H9 (cell line): Measurements from ENCODE around the gene XIAP. TPM values are rescaled to one million over a fixed set of nuclear protein-coding genes. Genes with fewer than 3 reads are reported as not detected.

ENCODE experiments used
- DNase-seq: peaks from one replicate; pipeline ENCODE4 v3.0.0-alpha.2; 2017
- H2AFZ ChIP-seq: one replicate; pipeline ENCODE4 v1.6.1; 2013; ENCODE audit warnings: mild to moderate bottlenecking, low read length, control low read depth, moderate library complexity
- H2AK5ac ChIP-seq: 2 replicates; pipeline ENCODE4 v1.6.1; 2013; ENCODE audit warnings: low read length, control low read depth, mixed read lengths; ENCODE audit not compliant: insufficient read length
- H2BK120ac ChIP-seq: one replicate; pipeline ENCODE4 v1.6.1; 2013; ENCODE audit warnings: low read depth, mild to moderate bottlenecking, low read length, control low read depth, inconsistent platforms; ENCODE audit not compliant: poor library complexity, severe bottlenecking
- H2BK12ac ChIP-seq: 2 replicates; pipeline ENCODE4 v1.6.1; 2013; ENCODE audit warnings: low read length, control low read depth, mixed read lengths, low read depth; ENCODE audit not compliant: insufficient read length
- H2BK15ac ChIP-seq: 2 replicates; pipeline ENCODE4 v1.6.1; 2013; ENCODE audit warnings: low read depth, low read length, control low read depth
- H2BK20ac ChIP-seq: one replicate; pipeline ENCODE4 v1.6.1; 2013; ENCODE audit warnings: low read depth, mild to moderate bottlenecking, low read length, control low read depth, inconsistent platforms; ENCODE audit not compliant: poor library complexity, severe bottlenecking
- H2BK5ac ChIP-seq: 2 replicates; pipeline ENCODE4 v1.6.1; 2013; ENCODE audit warnings: low read length, control low read depth, mixed read lengths; ENCODE audit not compliant: insufficient read length
- H3K14ac ChIP-seq: 2 replicates; pipeline ENCODE4 v1.6.1; 2013; ENCODE audit warnings: low read length, control low read depth; ENCODE audit not compliant: insufficient read depth
- H3K18ac ChIP-seq: 2 replicates; pipeline ENCODE4 v1.6.1; 2013; ENCODE audit warnings: low read depth, mild to moderate bottlenecking, mixed read lengths, low read length, control low read depth; ENCODE audit not compliant: insufficient read length
- H3K23ac ChIP-seq: 2 replicates; pipeline ENCODE4 v1.6.1; 2013; ENCODE audit warnings: low read length, control low read depth, mixed read lengths, low read depth; ENCODE audit not compliant: insufficient read length
- H3K23me2 ChIP-seq: 2 replicates; pipeline ENCODE4 v1.6.1; 2013; ENCODE audit warnings: low read depth, mild to moderate bottlenecking, mixed read lengths, low read length, control low read depth; ENCODE audit not compliant: insufficient read length, poor library complexity, severe bottlenecking
- H3K27ac ChIP-seq: 2 replicates; pipeline ENCODE4 v1.5.1; 2013; ENCODE audit warnings: low read length, control low read depth, mixed read lengths, low read depth; ENCODE audit not compliant: insufficient read length
- H3K27me3 ChIP-seq: 2 replicates; pipeline ENCODE4 v1.6.1; 2013; ENCODE audit warnings: low read length, control low read depth, inconsistent platforms; ENCODE audit not compliant: insufficient read depth
- H3K4ac ChIP-seq: 2 replicates; pipeline ENCODE4 v1.6.1; 2013; ENCODE audit warnings: low read depth, mild to moderate bottlenecking, control low read depth, inconsistent platforms, low read length, moderate library complexity
- H3K4me1 ChIP-seq: 2 replicates; pipeline ENCODE4 v1.6.1; 2013; ENCODE audit warnings: low read length, control low read depth, inconsistent platforms; ENCODE audit not compliant: insufficient read depth
- H3K4me2 ChIP-seq: 2 replicates; pipeline ENCODE4 v1.6.1; 2013; ENCODE audit warnings: low read length, control low read depth, mixed read lengths; ENCODE audit not compliant: insufficient read length, insufficient read depth
- H3K56ac ChIP-seq: 2 replicates; pipeline ENCODE4 v1.6.1; 2013; ENCODE audit warnings: low read depth, mild to moderate bottlenecking, mixed read lengths, low read length, control low read depth; ENCODE audit not compliant: insufficient read length
- H3K79me1 ChIP-seq: 2 replicates; pipeline ENCODE4 v1.6.1; 2013; ENCODE audit warnings: low read depth, mild to moderate bottlenecking, moderate library complexity, low read length, control low read depth, inconsistent platforms; ENCODE audit not compliant: insufficient read depth, poor library complexity, severe bottlenecking
- H3K79me2 ChIP-seq: 2 replicates; pipeline ENCODE4 v1.6.1; 2013; ENCODE audit warnings: low read length, control low read depth, inconsistent platforms; ENCODE audit not compliant: insufficient read depth
- H3K9ac ChIP-seq: 2 replicates; pipeline ENCODE4 v1.6.1; 2013; ENCODE audit warnings: low read length, control low read depth, mixed read lengths; ENCODE audit not compliant: insufficient read length; ENCODE audit errors: extremely low read depth
- H3K9me3 ChIP-seq: one replicate; pipeline ENCODE4 v1.6.1; 2013; ENCODE audit warnings: low read depth, low read length, inconsistent platforms; ENCODE audit not compliant: control insufficient read depth
- H3T11ph ChIP-seq: one replicate; pipeline ENCODE4 v1.6.1; 2013; ENCODE audit warnings: mild to moderate bottlenecking, low read length, control low read depth, inconsistent platforms
- H4K20me1 ChIP-seq: one replicate; pipeline ENCODE4 v1.6.1; 2013; ENCODE audit not compliant: control insufficient read depth, insufficient read length, insufficient read depth
- H4K5ac ChIP-seq: 2 replicates; pipeline ENCODE4 v1.6.1; 2013; ENCODE audit warnings: low read depth, mild to moderate bottlenecking, mixed read lengths, low read length, control low read depth; ENCODE audit not compliant: insufficient read length
- H4K8ac ChIP-seq: replicated peaks from 2 replicates; pipeline ENCODE4 v1.6.1; 2013; ENCODE audit warnings: low read length, control low read depth, mixed read lengths, low read depth; ENCODE audit not compliant: insufficient read length
- H4K91ac ChIP-seq: 2 replicates; pipeline ENCODE4 v1.6.1; 2013; ENCODE audit warnings: low read depth, mild to moderate bottlenecking, moderate library complexity, mixed read lengths, low read length, control low read depth; ENCODE audit not compliant: insufficient read length
- H3K27ac Mint-ChIP-seq, 3 experiments: 2 replicates in 2 of 3; 3 replicates in 1 of 3; pipeline ENCODE4 v1.8.0; 2020 to 2021; ENCODE audit warnings: mixed read lengths in 3 of 3, mild to moderate bottlenecking in 1 of 3, moderate library complexity in 1 of 3
- H3K27me3 Mint-ChIP-seq: 2 replicates; pipeline ENCODE4 v1.8.0; 2021; ENCODE audit warnings: low read depth, mild to moderate bottlenecking, moderate library complexity, mixed read lengths
- H3K36me3 Mint-ChIP-seq, 3 experiments: 2 replicates in 2 of 3; 3 replicates in 1 of 3; pipeline ENCODE4 v1.8.0; 2020 to 2021; ENCODE audit warnings: low read depth in 3 of 3, mixed read lengths in 3 of 3; ENCODE audit not compliant: insufficient read depth in 1 of 3
- H3K4me1 Mint-ChIP-seq, 2 experiments: 2 replicates each; pipeline ENCODE4 v1.8.0; 2020; ENCODE audit warnings: mixed read lengths in 2 of 2
- H3K4me3 Mint-ChIP-seq, 2 experiments: 2 replicates in 1 of 2; 3 replicates in 1 of 2; pipeline ENCODE4 v1.8.0; 2020 to 2021; ENCODE audit warnings: mild to moderate bottlenecking in 2 of 2, mixed read lengths in 2 of 2, moderate library complexity in 1 of 2
- H3K9me3 Mint-ChIP-seq, 2 experiments: 2 replicates in 1 of 2; 3 replicates in 1 of 2; pipeline ENCODE4 v1.8.0; 2020; ENCODE audit warnings: mild to moderate bottlenecking in 2 of 2, mixed read lengths in 2 of 2, moderate library complexity in 1 of 2
- CTCF ChIP-seq: fragments of 200-600 bp; sonication (generic); conservative IDR thresholded peaks from 3 replicates; pipeline ENCODE4 v1.8.0; 2021; ENCODE audit warnings: antibody characterized with exemption, mild to moderate bottlenecking
- WGBS: extraction: QIAGEN DNeasy Blood & Tissue Kit; methylation state at CpG from one replicate; pipeline ENCODE4 v1.1.7; 2013; ENCODE audit warnings: missing lambda C conversion rate, low lambda C conversion rate, mixed read lengths; ENCODE audit not compliant: insufficient read length; ENCODE audit errors: extremely low coverage; 5-methylcytosine and 5-hydroxymethylcytosine counted together
- long read RNA-seq: library from polyadenylated mRNA; unstranded; transcript quantifications from one replicate; pipeline ENCODE4 v2.0.0, GENCODE V29; 2020
- total RNA-seq: library from RNA; stranded (reverse); gene quantifications from 2 replicates; pipeline ENCODE4 v1.2.1, GENCODE V29; 2021

The XIAP gene
- total RNA-seq = 35.2 and 40.5 TPM in 2 replicates
- long read RNA-seq, full-length matches to known transcripts = 9 of 14 reads
- long read RNA-seq, partial matches to known transcripts = 3 of 14 reads
- long read RNA-seq, other reads (novel, unspliced or antisense) = 2 of 14 reads

GRCh38 chrX:123859846-123860838 is at the start of gene XIAP:
XIAP (plus strand) TSS chrX:123860053; CDS start chrX:123885663, 25,610 bp downstream.
- H3K79me1 ChIP-seq = no peaks in the 10 kb centered on the region
- peak within 1 kb of the TSS; percentile 82 to 94 for H3K4me3 Mint-ChIP-seq

More at GRCh38 chrX:123859846-123860838, at the start of gene XIAP:
- H3K9me3 Mint-ChIP-seq = peaks cover 15 to 68% of the 10 kb centered on the region in 2 experiments; a peak in 3 of 5 replicates
- no peak for TF ChIP-seq CTCF
- Histone ChIP-seq H2BK20ac (no peak within 1 kb of the TSS), H3K14ac (peak within 1 kb of the TSS; percentile 62), H3K4ac (no peak within 1 kb of the TSS), H3K27me3 (no peaks in the 10 kb centered on the region), H2BK12ac (no peak within 1 kb of the TSS), H3K56ac (no peak within 1 kb of the TSS), H3K79me2 (no peaks in the 10 kb centered on the region; the same call in 1 of the 2 replicates), H3T11ph (no peak within 1 kb of the TSS), H2BK15ac (no peak within 1 kb of the TSS), H4K5ac (no peak within 1 kb of the TSS), H3K9ac (peak within 1 kb of the TSS; percentile 45), H2BK120ac (no peak within 1 kb of the TSS), H2BK5ac (no peak within 1 kb of the TSS), H3K18ac (peak within 1 kb of the TSS; percentile 22), H3K23ac (no peak within 1 kb of the TSS), H3K27ac (peak within 1 kb of the TSS; percentile 18), H4K20me1 (no peaks in the 10 kb centered on the region), H2AFZ (no peak within 1 kb of the TSS), H4K8ac (no peak within 1 kb of the TSS), H3K4me2 (peak within 1 kb of the TSS; percentile 43), H3K23me2 (no peaks in the 10 kb centered on the region), H2AK5ac (no peak within 1 kb of the TSS), H3K4me1 (no peaks in the 10 kb centered on the region), H3K9me3 (peaks cover 9% of the 10 kb centered on the region), H4K91ac (no peak within 1 kb of the TSS)
- peaks cover 4 to 9% (median 8%) of the 10 kb centered on the region in 3 experiments; a peak in 6 of 7 replicates for H3K36me3 Mint-ChIP-seq
- H3K4me1 Mint-ChIP-seq = peaks cover 12 to 23% of the 10 kb centered on the region in 2 experiments
- peak; percentile 82 for DNase-seq
- no peaks in the 10 kb centered on the region for H3K27me3 Mint-ChIP-seq
- no CpG with 5 or more reads among the region's 62 CpGs for WGBS
- H3K27ac Mint-ChIP-seq = peak within 1 kb of the TSS; percentile 94 to 99 (median 97)
